Activated CD4-positive, alpha-beta T cell treated with anti-CD3 and anti-CD28 coated beads, Interleukin-2, amount 10 ng/mL, durations not matched to agents 7 days and 5 days (primary cell): Measurements from ENCODE around the gene PARP15. TPM values are rescaled to one million over a fixed set of nuclear protein-coding genes. Genes with fewer than 3 reads are reported as not detected.
"Not testable (repeated sequence)": the region's sequence is repeated elsewhere in the genome, so short reads cannot be mapped to it uniquely, and the experiment has no call there.

Experiments
- CTCF ChIA-PET: fragments of 350-600 bp; sonication (Branson Sonifier 250); formaldehyde crosslinking; loops from one replicate; lab custom pipeline; 2021; ENCODE audit warnings: antibody characterized with exemption; lab: Charles Lee
- POLR2A ChIA-PET: fragments of 350-600 bp; sonication (Branson Sonifier 250); formaldehyde crosslinking; loops from one replicate; lab custom pipeline; 2021; ENCODE audit warnings: antibody characterized with exemption; lab: Charles Lee
- DNase-seq: peaks from one replicate; pipeline ENCODE4 v3.0.0-alpha.2; 2020
- H3K27ac Mint-ChIP-seq: one replicate; pipeline ENCODE4 v1.8.0; 2021; ENCODE audit warnings: mild to moderate bottlenecking, moderate library complexity, mixed read lengths
- H3K27me3 Mint-ChIP-seq: one replicate; pipeline ENCODE4 v1.8.0; 2021; ENCODE audit warnings: mixed read lengths
- H3K36me3 Mint-ChIP-seq: one replicate; pipeline ENCODE4 v1.8.0; 2021; ENCODE audit warnings: low read depth, mixed read lengths
- H3K4me1 Mint-ChIP-seq: one replicate; pipeline ENCODE4 v1.8.0; 2021; ENCODE audit warnings: mixed read lengths
- H3K4me3 Mint-ChIP-seq: one replicate; pipeline ENCODE4 v1.8.0; 2021; ENCODE audit warnings: mild to moderate bottlenecking, moderate library complexity, mixed read lengths
- H3K9me3 Mint-ChIP-seq: one replicate; pipeline ENCODE4 v1.8.0; 2021; ENCODE audit warnings: mixed read lengths
- total RNA-seq, 2 experiments: library from RNA; stranded (reverse); gene quantifications; one replicate each; pipeline ENCODE4 v1.2.3, GENCODE V29; 2021

The PARP15 gene
- total RNA-seq, 2 experiments from 2014 or later, result 39.8 to 40.9 TPM

GRCh38 chr3:122557356-122557755, 20.1 kb upstream of the PARP15 start:
- Mint-ChIP-seq H3K4me1 (peaks cover 65% of the 10 kb centered on the region), H3K4me3 (no peak overlapping the region), H3K27ac (no peak overlapping the region), H3K36me3 (peaks cover 78% of the 10 kb centered on the region), H3K27me3 (no peaks in the 10 kb centered on the region), H3K9me3 (no peaks in the 10 kb centered on the region)
- ChIA-PET CTCF (interaction anchor here (1.5 to 11.7 kb wide), 4 partner anchors 9 to 123 kb away, joined by 3 to 107 read pairs (median 4); partner anchors contain the start of gene PARP14), POLR2A (no interaction called here)
- DNase-seq, result no peak

DNA sequence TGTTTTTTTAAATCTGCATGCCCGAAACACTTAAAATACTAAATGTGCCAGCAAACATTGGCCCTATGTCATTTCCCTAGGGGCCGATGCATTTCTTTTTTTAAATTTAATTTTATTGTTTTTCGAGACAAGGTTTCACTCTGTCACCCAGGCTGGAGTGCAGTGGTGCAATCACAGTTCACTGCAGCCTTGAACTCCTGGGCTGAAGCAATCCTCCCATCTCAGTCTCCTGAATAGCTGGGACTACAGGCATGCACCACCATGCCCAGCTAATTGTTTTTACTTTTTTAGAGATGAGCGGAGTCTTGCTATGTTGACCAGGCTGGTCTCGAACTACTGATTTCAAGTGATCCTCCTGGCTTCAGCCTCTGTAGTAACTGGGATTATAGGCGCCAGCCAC, 18.8 kb upstream of the PARP15 start:
- CTCF ChIA-PET, result interaction anchor here (0.6 to 11.7 kb wide), 8 partner anchors 19 to 165 kb away, joined by 3 to 107 read pairs (median 4); partner anchors contain the start of gene PARP14
- peaks cover 64% of the 10 kb centered on the region for H3K4me1 Mint-ChIP-seq
- H3K27ac Mint-ChIP-seq, result no peak overlapping the region
- H3K36me3 Mint-ChIP-seq, result peaks cover 76% of the 10 kb centered on the region
- H3K4me3 Mint-ChIP-seq, result no peak overlapping the region
- POLR2A ChIA-PET, result no interaction called here
- no peaks in the 10 kb centered on the region for H3K27me3 Mint-ChIP-seq
- no peaks in the 10 kb centered on the region for H3K9me3 Mint-ChIP-seq
- DNase-seq, result no peak

- no peak overlapping the region for H3K27ac Mint-ChIP-seq
- peak overlapping the region; percentile 5 for H3K4me3 Mint-ChIP-seq
- H3K9me3 Mint-ChIP-seq, result no peaks in the 10 kb centered on the region
- CTCF ChIA-PET, result interaction anchor here (1.1 to 11.7 kb wide), 6 partner anchors 12 to 136 kb away, joined by 3 to 107 read pairs (median 4); partner anchors contain the start of gene PARP14
- H3K27me3 Mint-ChIP-seq, result no peaks in the 10 kb centered on the region
- DNase-seq, result no peak
- POLR2A ChIA-PET, result no interaction called here
- peaks cover 59% of the 10 kb centered on the region for H3K4me1 Mint-ChIP-seq
- H3K36me3 Mint-ChIP-seq, result peaks cover 75% of the 10 kb centered on the region
These were observed 17.5 kb upstream of the PARP15 start for GRCh38 chr3:122559906-122560305.

GRCh38 chr3:122560680-122561079, 16.8 kb upstream of the PARP15 start:
- DNase-seq, result peak; percentile 81
- H3K9me3 Mint-ChIP-seq, result no peaks in the 10 kb centered on the region
- peak overlapping the region; percentile 93 for H3K4me3 Mint-ChIP-seq
- ChIA-PET POLR2A (no interaction called here), CTCF (interaction anchor here (0.6 to 11.7 kb wide), 5 partner anchors 8 to 1014 kb away, joined by 3 to 107 read pairs (median 6); partner anchors contain the start of gene PARP14)
- peaks cover 56% of the 10 kb centered on the region for H3K4me1 Mint-ChIP-seq
- H3K36me3 Mint-ChIP-seq, result peaks cover 73% of the 10 kb centered on the region
- H3K27ac Mint-ChIP-seq, result peak overlapping the region; percentile 81
- H3K27me3 Mint-ChIP-seq, result no peaks in the 10 kb centered on the region

DNA sequence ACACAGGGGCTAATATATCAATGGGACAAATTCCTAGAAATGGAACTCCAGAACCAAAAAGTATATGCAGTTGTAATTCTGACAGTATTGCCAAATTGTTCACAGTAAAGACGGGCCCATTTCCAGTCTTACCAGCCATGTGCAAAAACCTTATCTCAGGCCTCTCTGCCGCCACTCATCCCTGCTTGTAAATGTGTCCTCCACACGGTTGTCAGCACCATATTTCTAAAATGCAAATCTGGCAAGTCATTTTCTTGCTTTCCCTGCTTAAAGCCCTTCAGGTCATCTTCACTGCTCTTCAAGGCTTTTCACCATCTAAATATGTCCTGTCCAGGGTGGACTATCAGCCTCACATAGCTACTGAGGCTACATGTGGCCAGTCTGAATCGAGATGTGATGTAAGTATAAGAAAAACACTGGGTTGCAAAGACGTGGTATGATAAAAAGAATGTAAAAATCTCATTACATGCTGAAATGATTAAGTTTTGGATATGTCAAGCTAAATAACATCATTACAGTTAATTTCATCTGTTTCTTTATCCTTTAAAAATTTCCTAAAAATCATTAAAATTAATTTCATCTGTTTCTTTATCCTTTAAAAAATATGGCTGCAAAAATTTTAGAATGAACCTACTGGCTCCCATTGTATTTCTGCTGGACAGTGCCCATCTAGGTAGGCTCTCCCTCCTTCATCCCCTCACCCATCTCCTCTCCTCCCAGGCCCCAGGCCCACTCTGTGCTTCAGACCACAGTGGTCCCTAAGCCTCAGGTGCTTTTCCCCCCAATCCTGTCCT, 14.3 kb upstream of the PARP15 start:
- peaks cover 77% of the 10 kb centered on the region for H3K36me3 Mint-ChIP-seq
- DNase-seq, result no peak

GRCh38 chr3:122563717-122564025, 13.8 kb upstream of the PARP15 start:
- POLR2A ChIA-PET, result interaction anchor here (0.8 to 1.2 kb wide), 3 partner anchors 15 to 117 kb away, joined by 4 to 7 read pairs (median 4); partner anchors contain the start of gene PARP14
- CTCF ChIA-PET, result interaction anchor here (1.0 to 11.7 kb wide), 3 partner anchors 47 to 148 kb away, joined by 3 to 107 read pairs (median 3); partner anchors contain the start of genes PARP14 and WDR5B
- H3K27ac Mint-ChIP-seq, result peak overlapping the region; percentile 98
- no peaks in the 10 kb centered on the region for H3K9me3 Mint-ChIP-seq
- H3K4me3 Mint-ChIP-seq, result peak overlapping the region; percentile 93
- H3K36me3 Mint-ChIP-seq, result peaks cover 78% of the 10 kb centered on the region
- peak; percentile 47 for DNase-seq
- H3K27me3 Mint-ChIP-seq, result no peaks in the 10 kb centered on the region
- peaks cover 71% of the 10 kb centered on the region for H3K4me1 Mint-ChIP-seq

More for the DNA sequence above, 14.3 kb upstream of the PARP15 start:
- Mint-ChIP-seq H3K27ac (peak overlapping the region; percentile 98), H3K4me3 (peak overlapping the region; percentile 93), H3K9me3 (no peaks in the 10 kb centered on the region), H3K4me1 (peaks cover 69% of the 10 kb centered on the region), H3K27me3 (no peaks in the 10 kb centered on the region)
- POLR2A ChIA-PET, result no interaction called here
- CTCF ChIA-PET, result interaction anchor here (11.7 kb wide), 1 partner anchor 117 kb away, joined by 107 read pairs; the partner anchor contains the start of gene PARP14

GRCh38 chr3:122564155-122564912, 13.1 kb upstream of the PARP15 start, which contains the start of the genes DTX3L and PARP9:
Gene DTX3L (plus strand): TSS chr3:122564338. CDS start chr3:122564427, 89 bp downstream.
Gene PARP9 (minus strand): TSS chr3:122564300. CDS start chr3:122559620, 4,680 bp downstream.
- CTCF ChIA-PET, result interaction anchor here (0.6 to 11.7 kb wide), 6 partner anchors 17 to 148 kb away, joined by 3 to 107 read pairs (median 3); partner anchors contain the start of genes PARP14 and WDR5B

GRCh38 chr3:122568131-122568530, 9.3 kb upstream of the PARP15 start:
- Mint-ChIP-seq H3K27ac (peak overlapping the region; percentile 77), H3K4me3 (peak overlapping the region; percentile 23), H3K4me1 (peaks cover 72% of the 10 kb centered on the region), H3K36me3 (peaks cover 83% of the 10 kb centered on the region)
- CTCF ChIA-PET, result interaction anchor here (1.3 to 2.1 kb wide), 3 partner anchors 12 to 112 kb away, joined by 4 to 7 read pairs (median 4); partner anchors contain the start of gene PARP14
- DNase-seq, H3K27me3 Mint-ChIP-seq, POLR2A ChIA-PET, H3K9me3 Mint-ChIP-seq: not testable (repeated sequence)

More at GRCh38 chr3:122564155-122564912, 13.1 kb upstream of the PARP15 start, which contains the start of the genes DTX3L and PARP9:
- Mint-ChIP-seq H3K27ac (peak within 1 kb of the TSS; percentile 98), H3K4me3 (peak within 1 kb of the TSS; percentile 93), H3K9me3 (no peaks in the 10 kb centered on the region), H3K36me3 (peaks cover 79% of the 10 kb centered on the region), H3K4me1 (peaks cover 72% of the 10 kb centered on the region), H3K27me3 (no peaks in the 10 kb centered on the region)
- peak; percentile 90 for DNase-seq
- POLR2A ChIA-PET, result interaction anchor here (0.5 to 1.2 kb wide), 6 partner anchors 14 to 131 kb away, joined by 3 to 7 read pairs (median 4); partner anchors contain the start of gene PARP14

GRCh38 chr3:122568755-122569154, 8.7 kb upstream of the PARP15 start:
- no peak for DNase-seq
- H3K27me3 Mint-ChIP-seq, result no peaks in the 10 kb centered on the region
- H3K4me1 Mint-ChIP-seq, result peaks cover 76% of the 10 kb centered on the region
- ChIA-PET CTCF (interaction anchor here (0.9 to 1.6 kb wide), 3 partner anchors 8 to 111 kb away, joined by 3 to 7 read pairs (median 4); partner anchors contain the start of gene PARP14), POLR2A (no interaction called here)
- H3K4me3 Mint-ChIP-seq, result peak overlapping the region; percentile 23
- H3K36me3 Mint-ChIP-seq, result peaks cover 84% of the 10 kb centered on the region
- H3K27ac Mint-ChIP-seq, result peak overlapping the region; percentile 77
- H3K9me3 Mint-ChIP-seq, result no peaks in the 10 kb centered on the region

DNA sequence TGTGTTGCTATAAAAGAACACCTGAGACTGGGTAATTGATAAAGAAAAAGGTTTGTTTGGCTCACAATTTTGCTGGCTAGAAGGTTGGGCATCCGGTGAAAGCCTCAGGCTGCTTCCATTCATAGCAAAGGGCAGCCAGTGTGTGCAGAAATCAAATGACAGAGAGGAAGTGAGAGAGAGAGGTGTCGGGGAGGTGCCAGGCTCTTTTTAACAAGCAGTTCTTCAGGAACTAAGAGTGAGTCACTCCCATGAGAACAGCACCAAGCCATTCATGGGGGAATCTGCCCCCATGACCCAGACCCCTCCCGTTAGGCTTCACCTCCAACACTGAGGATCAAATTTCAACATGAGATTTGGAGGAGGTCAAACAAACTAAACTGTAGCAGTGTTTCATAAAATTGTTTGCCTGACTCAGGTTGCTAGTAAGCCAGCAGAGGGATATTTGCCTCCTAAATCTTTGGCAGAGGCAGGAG, 4.5 kb upstream of the PARP15 start:
- no peak overlapping the region for H3K4me3 Mint-ChIP-seq
- no peak for DNase-seq
- peak overlapping the region; percentile 72 for H3K27ac Mint-ChIP-seq
- CTCF ChIA-PET, result interaction anchor here (1.9 kb wide), 1 partner anchor 107 kb away, joined by 6 read pairs; no protein-coding TSS in a partner anchor
- H3K9me3 Mint-ChIP-seq, result no peaks in the 10 kb centered on the region
- H3K36me3 Mint-ChIP-seq, result peaks cover 75% of the 10 kb centered on the region
- peaks cover 82% of the 10 kb centered on the region for H3K4me1 Mint-ChIP-seq
- H3K27me3 Mint-ChIP-seq, result no peaks in the 10 kb centered on the region
- POLR2A ChIA-PET, result no interaction called here

- ChIA-PET POLR2A (no interaction called here), CTCF (interaction anchor here (0.6 kb wide), 1 partner anchor 329 kb away, joined by 3 read pairs; no protein-coding TSS in a partner anchor)
- H3K27me3 Mint-ChIP-seq, result no peaks in the 10 kb centered on the region
- peaks cover 8% of the 10 kb centered on the region for H3K9me3 Mint-ChIP-seq
- DNase-seq, result no peak
- H3K36me3 Mint-ChIP-seq, result peaks cover 66% of the 10 kb centered on the region
- peak overlapping the region; percentile 42 for H3K27ac Mint-ChIP-seq
- no peak overlapping the region for H3K4me3 Mint-ChIP-seq
- H3K4me1 Mint-ChIP-seq, result peaks cover 74% of the 10 kb centered on the region
These were observed 1.1 kb upstream of the PARP15 start for GRCh38 chr3:122576174-122576940.
